OCI-LY3 (cell line): Measurements from ENCODE around the gene CACNA2D1.

Experiments
- H2AFZ ChIP-seq: fragments of 200-600, 300-600 bp; shearing (Covaris generic); 2 replicates; pipeline ENCODE4 v1.6.0; 2014; ENCODE audit warnings: antibody characterized with exemption, low read depth, low read length
- H3K27ac ChIP-seq: fragments of 200-600, 300-600 bp; sonication (generic); 2 replicates; pipeline ENCODE4 v1.5.1; 2014; ENCODE audit warnings: mild to moderate bottlenecking, low read length, moderate library complexity, mixed read lengths
- H3K27me3 ChIP-seq: fragments of 200-600, 300-600 bp; sonication (generic); 2 replicates; pipeline ENCODE4 v1.6.1; 2014; ENCODE audit warnings: low read depth, low read length, mixed read lengths
- H3K36me3 ChIP-seq: fragments of 200-600, 300-600 bp; sonication (generic); replicated peaks from 2 replicates; pipeline ENCODE3; 2014; ENCODE audit warnings: low read depth, low read length, mixed read lengths
- H3K4me1 ChIP-seq: fragments of 300-600, 200-600 bp; sonication (generic); 2 replicates; pipeline ENCODE4 v1.6.1; 2014; ENCODE audit warnings: low read length, mixed read lengths
- H3K4me2 ChIP-seq: fragments of 200-600, 300-600 bp; sonication (generic); 2 replicates; pipeline ENCODE4 v1.6.1; 2014; ENCODE audit warnings: low read length, mixed read lengths
- H3K4me3 ChIP-seq: fragments of 300-600, 200-600 bp; sonication (generic); 2 replicates; pipeline ENCODE4 v1.5.1; 2014; ENCODE audit warnings: antibody characterized with exemption, mild to moderate bottlenecking, low read length, moderate library complexity
- H3K79me2 ChIP-seq: fragments of 300-600, 200-600 bp; shearing (Covaris generic); 2 replicates; pipeline ENCODE4 v1.6.1; 2014; ENCODE audit warnings: mild to moderate bottlenecking, low read length, mixed read lengths
- H3K9ac ChIP-seq: fragments of 300-600, 200-600 bp; shearing (Covaris generic); 2 replicates; pipeline ENCODE4 v1.6.0; 2014; ENCODE audit warnings: mild to moderate bottlenecking, low read length, moderate library complexity
- H3K9me3 ChIP-seq: fragments of 200-600, 300-600 bp; shearing (Covaris generic); 2 replicates; pipeline ENCODE4 v1.6.1; 2014; ENCODE audit warnings: low read length, mixed read lengths; ENCODE audit not compliant: insufficient read depth
- H4K20me1 ChIP-seq: fragments of 200-600, 300-600 bp; sonication (generic); 2 replicates; pipeline ENCODE4 v1.6.1; 2016; ENCODE audit warnings: low read length, mixed read lengths; ENCODE audit not compliant: insufficient read depth
- CTCF ChIP-seq: fragments of 200-600, 300-600 bp; sonication (generic); IDR thresholded peaks from 2 replicates; pipeline ENCODE4 v1.5.1; 2014; ENCODE audit warnings: antibody characterized with exemption, low read length, low read depth
- EZH2phosphoT487 ChIP-seq: fragments of 200-600 bp; shearing (Covaris generic); IDR thresholded peaks from 2 replicates; pipeline ENCODE4 v1.6.1; 2018; ENCODE audit warnings: antibody characterized with exemption, mixed run types, low read depth

CACNA2D1 gene

GRCh38 chr7:82098414-82098813 is 345.2 kb downstream of the CACNA2D1 start:
- TF ChIP-seq EZH2phosphoT487 (no peak), CTCF (no peak)
- Histone ChIP-seq H3K4me1 (no peaks in the 10 kb centered on the region), H3K36me3 (no peaks in the 10 kb centered on the region), H3K4me2 (no peak overlapping the region), H4K20me1 (no peaks in the 10 kb centered on the region), H3K4me3 (no peak overlapping the region), H2AFZ (no peak overlapping the region), H3K79me2 (no peaks in the 10 kb centered on the region), H3K27ac (no peak overlapping the region), H3K9me3 (no peaks in the 10 kb centered on the region), H3K27me3 (no peaks in the 10 kb centered on the region), H3K9ac (no peak overlapping the region)

DNA sequence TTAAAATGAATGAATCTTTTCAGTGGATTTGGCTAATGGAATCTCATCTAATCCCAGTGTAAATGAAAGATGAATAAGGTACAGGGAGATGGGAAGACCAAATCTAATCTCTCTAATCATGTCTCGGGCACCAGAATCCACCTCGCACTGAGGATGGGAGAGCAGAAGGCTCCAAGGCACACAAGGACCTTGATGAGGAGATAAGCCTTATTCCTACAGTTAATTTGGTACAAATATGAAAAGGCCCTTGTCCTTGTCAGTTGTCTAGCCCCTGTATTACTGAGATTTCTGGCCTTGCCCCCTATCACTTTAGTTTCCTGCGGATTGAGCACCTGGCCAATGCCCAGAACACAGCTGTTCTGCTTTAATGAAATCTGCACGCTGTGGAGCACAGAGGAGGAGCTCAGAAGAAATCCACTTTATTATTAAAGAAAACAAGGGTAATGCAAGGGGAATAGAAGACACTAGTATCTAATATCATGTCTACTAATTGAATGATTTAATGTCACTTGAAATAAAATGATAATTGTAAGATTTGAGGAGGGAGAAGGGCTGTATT is 352.4 kb downstream of the CACNA2D1 start:
- no peaks in the 10 kb centered on the region for H3K27me3 ChIP-seq
- H3K36me3 ChIP-seq, result no peaks in the 10 kb centered on the region
- no peaks in the 10 kb centered on the region for H3K9me3 ChIP-seq
- no peak overlapping the region for H3K4me3 ChIP-seq
- no peaks in the 10 kb centered on the region for H3K4me1 ChIP-seq
- no peak overlapping the region for H3K27ac ChIP-seq
- H2AFZ ChIP-seq, result no peak overlapping the region
- no peaks in the 10 kb centered on the region for H4K20me1 ChIP-seq
- H3K9ac ChIP-seq, result no peak overlapping the region
- no peak for TF ChIP-seq EZH2phosphoT487
- no peak overlapping the region for H3K4me2 ChIP-seq
- no peaks in the 10 kb centered on the region for H3K79me2 ChIP-seq

GRCh38 chr7:82087099-82087498 is 356.5 kb downstream of the CACNA2D1 start:
- H3K9ac ChIP-seq, result no peak overlapping the region
- no peaks in the 10 kb centered on the region for H3K79me2 ChIP-seq
- H3K4me3 ChIP-seq, result no peak overlapping the region
- no peaks in the 10 kb centered on the region for H3K9me3 ChIP-seq
- no peaks in the 10 kb centered on the region for H3K36me3 ChIP-seq
- no peak overlapping the region for H3K4me2 ChIP-seq
- no peak overlapping the region for H2AFZ ChIP-seq
- no peaks in the 10 kb centered on the region for H4K20me1 ChIP-seq
- H3K4me1 ChIP-seq, result no peaks in the 10 kb centered on the region
- no peaks in the 10 kb centered on the region for H3K27me3 ChIP-seq
- TF ChIP-seq CTCF (no peak), EZH2phosphoT487 (no peak)
- no peak overlapping the region for H3K27ac ChIP-seq

DNA sequence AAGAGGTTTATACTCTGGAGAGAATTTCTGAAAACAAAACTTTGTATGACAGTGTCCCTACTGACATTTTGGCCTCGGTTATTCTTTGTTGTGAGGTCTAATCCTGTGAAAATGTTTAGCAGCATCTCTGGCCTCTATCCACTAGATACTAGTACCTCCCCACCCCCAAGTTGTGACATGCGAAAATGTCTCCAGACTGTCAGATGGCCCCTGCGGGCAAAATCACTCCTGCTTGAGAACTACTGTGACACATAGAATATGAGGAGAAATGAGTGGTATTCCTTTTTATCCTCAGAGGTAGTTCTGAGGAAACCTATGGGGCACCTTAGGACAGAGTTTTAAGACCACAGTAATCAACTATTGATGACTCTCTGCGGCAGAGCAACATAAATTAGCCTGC is 358.5 kb downstream of the CACNA2D1 start:
- Histone ChIP-seq H3K9me3 (no peaks in the 10 kb centered on the region), H3K36me3 (no peaks in the 10 kb centered on the region), H3K9ac (no peak overlapping the region), H3K79me2 (no peaks in the 10 kb centered on the region), H3K4me3 (no peak overlapping the region), H4K20me1 (no peaks in the 10 kb centered on the region), H3K27me3 (no peaks in the 10 kb centered on the region), H3K27ac (no peak overlapping the region), H3K4me2 (no peak overlapping the region), H3K4me1 (peaks cover 10% of the 10 kb centered on the region), H2AFZ (no peak overlapping the region)
- TF ChIP-seq CTCF (no peak), EZH2phosphoT487 (no peak)
